ENCODE data around the gene TNS1. TPM values are rescaled to one million over a fixed set of nuclear protein-coding genes. Genes with fewer than 3 reads are reported as not detected.

The TNS1 gene
- polyA plus RNA-seq, 4 donors, result 57.5 to 82.9 (median 63.6) TPM

DNA sequence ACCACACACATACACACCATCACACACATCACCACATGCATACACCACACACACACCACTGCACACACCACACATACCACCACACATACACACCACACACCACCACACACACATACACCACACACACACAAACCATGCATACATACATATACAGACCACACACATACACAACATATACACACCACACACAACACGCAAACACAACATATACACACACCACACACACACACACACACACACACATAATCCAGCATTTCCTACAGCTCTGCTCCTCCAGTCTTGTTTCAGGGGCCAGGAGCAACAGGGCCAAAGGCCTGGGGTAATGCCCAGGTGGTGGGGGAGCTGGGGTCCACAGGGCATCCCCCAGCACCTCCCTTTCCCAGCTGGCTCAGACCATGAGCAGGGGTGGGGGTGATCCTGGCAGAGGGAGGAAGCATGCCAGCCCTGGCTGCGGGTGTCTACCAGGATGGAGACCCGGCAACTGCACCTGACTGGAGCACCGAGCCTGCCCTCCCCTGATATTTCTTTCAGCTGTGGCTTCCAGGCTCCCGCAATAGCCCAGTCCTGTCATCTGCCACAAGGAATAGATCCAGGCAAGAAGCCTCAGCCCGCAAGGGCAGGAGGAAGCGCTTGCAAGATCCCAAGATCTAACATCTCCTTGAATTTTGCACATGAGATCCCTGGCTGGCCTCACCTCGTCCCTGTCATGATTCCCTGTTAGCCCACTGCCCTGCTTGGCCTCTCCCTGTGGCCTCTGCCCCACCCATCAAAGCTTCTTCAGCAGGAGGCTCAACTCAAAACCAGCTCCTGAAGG is 196.9 kb downstream of the TNS1 start:
- no peak for DNase-seq (ENCODE audit: low read depth in 4 of 4, low spot score in 3 of 4)

DNA sequence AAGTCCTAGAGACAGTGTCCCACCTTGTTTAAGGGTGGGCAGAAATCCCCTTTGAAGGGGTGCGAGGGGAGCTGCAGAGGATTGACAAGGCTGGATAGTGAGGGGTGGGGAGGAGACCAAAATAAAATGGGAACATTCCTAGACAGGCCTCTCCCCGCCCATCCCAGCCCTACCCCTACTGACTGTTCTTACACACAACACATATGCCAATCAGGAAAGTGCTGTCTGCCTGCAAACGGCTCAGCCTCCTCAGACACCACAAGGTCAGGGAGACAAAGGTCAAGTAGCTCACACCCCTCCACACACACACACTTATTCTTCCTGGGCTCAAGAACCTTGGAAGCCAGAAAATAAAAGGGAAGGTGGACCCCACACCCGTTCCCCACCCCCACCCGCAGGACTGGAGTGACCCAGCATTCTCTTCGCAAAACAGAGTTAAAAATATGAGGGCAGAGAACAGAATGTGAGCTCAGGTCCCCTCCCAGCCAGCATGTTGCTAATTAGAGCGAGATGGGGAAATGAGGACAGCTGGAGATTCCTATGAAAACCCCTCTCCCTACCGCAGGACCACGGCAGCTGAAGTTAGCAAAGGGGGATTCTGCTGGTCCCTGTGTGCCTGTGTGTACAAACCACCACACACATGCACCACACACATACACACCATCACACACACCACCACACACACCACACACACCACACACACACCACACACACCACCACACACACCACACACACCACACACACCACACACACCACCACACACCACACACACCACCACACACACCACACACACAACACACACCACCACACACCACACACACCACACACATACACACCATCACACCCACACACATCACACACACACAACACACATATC is 197.8 kb downstream of the TNS1 start:
- DNase-seq (ENCODE audit: low read depth in 4 of 4, low spot score in 3 of 4), result no peak

DNA sequence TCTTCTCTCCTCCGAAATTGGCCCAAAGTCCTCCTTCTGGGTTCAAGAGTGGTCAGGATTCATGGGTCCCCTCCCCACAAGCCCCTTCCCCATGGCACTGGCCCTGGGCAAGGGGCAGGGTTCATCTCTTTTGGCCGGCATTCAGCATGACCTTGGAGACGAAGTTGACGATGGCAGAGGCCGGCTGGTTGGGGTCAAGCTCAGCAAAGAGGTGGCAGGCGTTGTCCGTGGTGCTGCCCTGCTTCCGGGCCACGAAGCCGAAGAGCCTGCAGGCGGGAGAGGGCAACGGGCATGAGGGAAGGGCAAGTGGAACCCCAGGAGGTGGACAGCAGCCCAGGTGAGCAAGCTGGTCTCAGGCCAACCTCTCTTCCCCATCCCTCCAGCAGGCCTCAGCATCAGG is 198.5 kb downstream of the TNS1 start:
- DNase-seq (ENCODE audit: low read depth in 4 of 4, low spot score in 3 of 4), result no peak

DNA sequence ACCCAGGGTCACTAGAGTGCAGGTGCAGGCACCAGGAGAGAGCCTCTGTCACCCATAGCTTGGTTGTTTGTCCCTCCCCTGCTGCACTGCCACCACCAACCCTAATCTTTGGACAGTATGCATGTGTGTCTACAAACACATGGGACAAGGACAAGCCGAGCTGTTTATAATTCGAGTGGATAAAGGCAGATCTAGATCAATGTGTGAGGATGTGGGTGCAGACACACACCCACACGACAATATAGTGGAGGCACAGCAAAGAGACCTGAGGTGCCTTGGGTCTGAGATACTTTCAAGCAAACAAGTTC is 199.2 kb downstream of the TNS1 start:
- no peak for DNase-seq (ENCODE audit: low read depth in 4 of 4, low spot score in 3 of 4)

DNA sequence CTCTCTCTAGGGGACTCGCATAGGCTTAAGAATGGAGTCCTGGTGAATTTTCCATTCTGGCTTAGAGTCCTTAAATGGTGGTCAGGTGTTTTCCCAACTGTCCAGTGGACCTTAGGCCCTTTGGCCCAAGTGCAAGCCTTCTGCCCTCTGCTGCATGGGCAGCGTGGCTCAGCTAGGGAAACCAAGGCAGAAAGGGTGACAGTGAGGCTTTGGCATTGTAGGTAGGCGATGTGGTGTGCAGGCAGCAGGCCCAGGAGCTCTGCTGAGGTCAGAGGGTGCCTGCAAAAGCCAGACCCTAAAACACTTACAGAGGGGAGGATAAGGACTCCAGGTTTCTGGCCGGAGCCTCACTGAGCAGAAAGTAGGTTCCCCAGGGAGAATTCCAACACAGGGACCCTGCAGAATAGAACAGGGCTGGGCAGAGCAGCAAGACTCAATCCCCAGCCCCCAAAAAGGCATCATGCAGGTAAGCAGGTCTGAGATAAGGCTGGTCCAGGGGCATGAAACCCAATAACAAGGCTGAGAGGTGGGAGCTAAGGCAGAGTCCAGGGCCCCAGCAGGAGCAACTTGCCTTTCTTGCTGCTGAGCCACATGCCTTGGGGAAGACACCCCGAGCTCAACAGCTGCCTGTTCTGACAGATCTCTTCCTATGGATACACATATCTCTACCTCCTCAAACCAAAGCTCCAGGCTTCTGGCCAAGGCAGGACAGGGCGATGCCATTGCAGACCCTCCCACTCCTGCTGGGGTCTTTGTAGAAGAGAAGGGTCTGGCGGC is 199.7 kb downstream of the TNS1 start:
- no peak for DNase-seq (ENCODE audit: low read depth in 4 of 4, low spot score in 3 of 4)

DNA sequence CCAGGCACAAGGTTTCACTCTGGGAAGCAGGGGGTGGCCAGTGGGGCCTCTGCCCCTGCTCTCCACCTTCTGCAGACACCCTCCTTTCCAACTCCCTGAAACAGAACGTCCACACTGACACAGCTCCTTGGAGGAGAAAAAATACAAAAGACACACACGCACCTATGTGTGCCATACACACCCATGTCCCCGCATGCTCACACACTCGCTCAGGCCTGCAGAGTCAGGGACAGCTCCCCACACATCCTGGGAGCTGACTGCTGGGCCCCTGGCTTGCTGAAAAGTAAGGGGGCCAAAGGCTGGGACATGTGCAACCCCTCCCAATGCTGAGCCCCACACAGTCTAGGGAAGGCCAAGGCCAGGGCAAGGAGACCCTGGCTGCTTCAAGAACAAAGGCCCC is 200.5 kb downstream of the TNS1 start:
- no peak for DNase-seq (ENCODE audit: low read depth in 4 of 4, low spot score in 3 of 4)

DNA sequence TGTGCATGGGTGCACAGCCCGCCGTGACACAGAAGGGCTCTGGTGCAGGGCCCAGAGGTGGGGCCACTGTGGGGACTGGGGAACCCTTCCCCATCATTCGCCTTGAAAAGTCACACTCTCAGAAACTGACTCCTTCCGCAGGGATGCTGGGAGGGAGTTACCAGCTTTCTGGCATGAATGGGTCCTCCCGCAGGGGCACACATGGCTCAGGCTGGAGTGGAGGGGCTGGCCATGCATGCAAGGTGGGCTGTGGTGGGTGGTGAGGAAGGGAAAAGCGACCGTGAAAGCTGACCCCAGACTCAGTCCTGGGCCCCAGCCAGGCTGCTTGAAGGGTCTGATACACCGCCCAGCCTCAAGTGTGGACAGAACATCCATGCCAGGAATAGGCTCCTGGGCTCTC is 201.1 kb downstream of the TNS1 start:
- DNase-seq (ENCODE audit: low read depth in 4 of 4, low spot score in 3 of 4), result no peak

DNA sequence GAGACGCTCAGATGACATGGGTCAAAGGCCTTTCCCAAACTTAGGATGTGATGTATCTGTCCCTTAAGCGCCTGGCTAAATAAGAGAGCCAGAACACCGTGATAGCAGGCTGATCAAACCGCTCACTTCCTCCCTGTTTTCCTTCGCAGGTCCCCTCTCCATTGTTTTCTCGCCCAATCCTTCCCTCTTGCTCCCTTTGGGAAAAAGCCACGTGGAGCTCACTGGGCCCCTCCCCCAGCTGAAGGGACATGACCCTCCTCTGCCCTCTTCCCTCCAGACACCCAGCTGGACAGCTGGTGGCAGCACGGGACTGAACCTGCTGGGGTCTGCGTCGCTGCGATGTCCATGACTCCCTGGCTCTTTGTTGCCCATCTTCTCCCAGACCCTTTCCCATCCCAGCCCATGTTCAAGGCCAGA is 201.7 kb downstream of the TNS1 start:
- DNase-seq (ENCODE audit: low read depth in 4 of 4, low spot score in 3 of 4), result no peak

DNA sequence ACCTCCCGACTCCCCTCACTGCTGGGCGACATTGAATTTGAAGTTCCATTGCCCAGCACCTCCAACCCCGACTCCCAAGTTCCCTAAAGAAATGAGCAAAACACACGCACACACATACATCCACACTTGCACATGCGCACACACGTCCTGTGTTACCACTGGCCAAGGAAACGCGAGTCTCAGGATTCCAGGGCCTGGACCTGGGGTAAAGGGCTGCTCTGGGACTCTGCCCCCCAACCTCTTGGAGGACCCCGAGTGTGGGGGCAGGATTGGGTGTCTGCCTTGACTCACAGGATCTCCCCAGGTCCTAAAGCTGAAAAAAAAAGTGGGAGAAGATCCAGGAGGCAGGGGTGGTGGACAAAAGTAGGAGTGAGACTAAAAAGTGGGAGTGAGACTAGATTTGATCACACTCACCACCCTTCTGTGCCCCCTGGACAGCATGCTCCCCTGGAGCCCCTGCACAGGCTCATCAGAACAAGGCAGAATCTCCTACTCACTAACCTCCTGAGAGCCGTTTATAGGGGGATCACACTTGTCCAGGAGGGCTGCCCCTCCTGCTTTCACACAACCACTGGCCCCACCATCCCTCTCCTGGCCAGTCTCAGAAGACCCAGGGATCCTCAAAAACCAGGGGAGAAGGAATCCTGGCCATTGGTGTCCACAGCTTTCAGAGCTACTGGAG is 202.2 kb downstream of the TNS1 start:
- no peak for DNase-seq (ENCODE audit: low read depth in 4 of 4, low spot score in 3 of 4)

DNA sequence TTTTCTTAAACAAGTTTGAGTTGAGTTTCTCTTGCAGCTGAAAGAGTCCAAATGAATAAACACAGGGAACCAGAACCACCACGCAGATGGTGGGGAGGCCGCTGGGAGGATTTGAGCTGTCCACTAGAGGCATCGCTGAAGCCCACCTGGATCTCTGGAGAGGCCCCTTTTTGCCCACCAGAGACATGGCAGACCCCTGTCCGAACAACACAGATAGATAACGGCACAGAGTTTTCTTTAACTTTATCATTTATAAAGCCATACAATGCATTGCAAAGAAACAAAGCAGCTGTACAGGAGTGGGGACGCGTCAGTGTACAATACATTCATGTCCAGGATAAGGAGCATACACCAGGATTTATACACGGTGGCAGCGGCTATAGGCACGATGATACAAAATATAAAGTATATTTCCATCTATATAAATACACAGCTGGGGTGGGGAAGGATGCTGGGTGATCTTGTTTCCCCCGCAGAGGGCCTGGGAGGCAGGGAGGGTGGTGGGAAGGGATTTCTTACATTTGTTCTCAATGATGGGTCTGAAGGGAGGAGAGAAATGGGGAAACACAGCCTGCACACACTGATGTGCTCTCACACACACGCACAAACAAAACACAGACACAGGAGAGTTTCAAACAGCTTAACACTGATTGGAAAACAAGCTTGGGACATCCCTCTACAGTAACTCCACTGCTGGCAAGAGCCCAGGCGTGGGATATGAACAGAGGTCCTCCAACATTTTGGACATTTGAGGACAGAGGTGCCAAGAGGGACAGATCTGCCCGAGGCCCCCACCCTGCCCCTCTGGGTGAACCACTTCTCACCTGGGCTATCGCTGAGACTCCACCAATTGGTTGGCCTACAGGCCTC is 203.0 kb downstream of the TNS1 start:
- DNase-seq (ENCODE audit: low read depth in 4 of 4, low spot score in 3 of 4), result no peak

DNA sequence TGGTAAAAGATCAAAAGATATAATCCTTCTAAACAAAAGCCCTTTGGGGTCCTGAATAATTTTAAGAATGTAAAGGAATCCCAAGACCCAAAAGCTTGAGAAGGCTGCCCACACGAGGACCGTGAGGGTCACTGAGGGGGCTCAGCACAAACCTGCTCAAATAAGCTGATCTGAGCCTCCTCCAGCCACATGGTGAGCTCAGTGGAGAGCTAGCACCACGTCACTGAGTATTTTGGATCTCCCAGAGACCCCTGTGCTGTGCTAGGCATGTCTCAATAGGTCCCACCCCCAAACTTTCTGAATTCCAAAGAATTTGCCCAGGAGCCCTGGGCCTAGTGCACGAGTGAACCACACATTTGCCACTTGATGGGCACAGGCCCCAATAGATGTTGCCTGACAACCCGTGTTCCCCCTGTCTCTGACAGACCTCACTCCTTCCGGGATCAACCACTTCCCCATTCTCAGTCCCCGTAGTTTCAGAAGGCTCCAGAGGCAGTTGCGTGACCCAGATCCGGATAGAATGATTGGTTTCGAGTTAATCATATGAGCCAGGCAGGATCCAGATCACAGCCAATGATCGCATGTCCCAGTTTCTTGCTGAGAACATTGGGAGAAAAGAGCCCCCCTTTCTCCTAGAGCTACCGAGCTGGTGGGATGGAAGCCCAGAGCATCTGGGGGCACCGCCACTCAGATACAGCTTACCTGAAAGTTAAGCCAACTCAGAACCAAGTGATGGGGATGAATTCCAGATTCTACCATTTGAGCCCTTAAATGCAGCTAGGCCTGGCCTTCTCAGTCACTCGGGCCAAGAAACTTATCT is 203.8 kb downstream of the TNS1 start:
- no peak for DNase-seq (ENCODE audit: low read depth in 4 of 4, low spot score in 3 of 4)

DNA sequence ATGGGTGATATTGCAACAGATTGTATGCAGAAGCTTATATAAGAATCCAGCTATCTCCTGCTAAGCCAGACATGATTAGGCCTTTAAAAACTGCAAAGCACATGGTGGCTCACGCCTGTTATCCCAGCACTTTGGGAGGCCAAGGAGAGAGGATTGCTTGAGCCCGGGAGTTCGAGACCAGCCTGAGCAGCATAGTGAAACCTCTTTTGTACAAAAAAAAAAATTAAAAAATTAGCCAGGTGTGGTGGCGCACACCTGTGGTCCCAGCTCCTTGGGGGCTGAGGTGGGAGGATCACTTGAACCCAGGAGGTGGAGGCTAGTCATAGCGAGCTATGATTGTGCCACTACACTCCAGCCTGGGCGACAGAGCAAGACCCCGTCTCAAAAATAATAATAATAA is 204.6 kb downstream of the TNS1 start:
- no peak for DNase-seq (ENCODE audit: low read depth in 4 of 4, low spot score in 3 of 4)

DNA sequence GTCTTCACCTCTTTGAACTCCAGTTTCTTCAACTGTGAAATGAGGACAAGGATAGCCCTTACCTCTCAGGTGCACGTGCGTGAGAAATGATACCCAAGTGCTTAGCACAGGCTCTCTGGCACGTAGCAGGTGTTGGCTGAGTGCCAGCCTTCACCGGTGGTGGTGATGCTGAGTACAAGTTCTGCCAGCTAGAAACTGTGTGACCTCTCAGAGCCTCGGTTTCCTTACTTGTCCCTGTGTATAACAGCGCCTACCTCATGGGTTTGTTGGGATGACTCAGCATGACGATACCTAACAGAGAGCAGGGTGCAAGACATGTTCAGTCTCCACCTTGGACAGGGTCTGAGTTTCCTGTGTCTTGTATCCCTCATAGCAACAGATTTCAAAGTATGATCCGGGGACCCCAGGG is 205.1 kb downstream of the TNS1 start:
- no peak for DNase-seq (ENCODE audit: low read depth in 4 of 4, low spot score in 3 of 4)

DNA sequence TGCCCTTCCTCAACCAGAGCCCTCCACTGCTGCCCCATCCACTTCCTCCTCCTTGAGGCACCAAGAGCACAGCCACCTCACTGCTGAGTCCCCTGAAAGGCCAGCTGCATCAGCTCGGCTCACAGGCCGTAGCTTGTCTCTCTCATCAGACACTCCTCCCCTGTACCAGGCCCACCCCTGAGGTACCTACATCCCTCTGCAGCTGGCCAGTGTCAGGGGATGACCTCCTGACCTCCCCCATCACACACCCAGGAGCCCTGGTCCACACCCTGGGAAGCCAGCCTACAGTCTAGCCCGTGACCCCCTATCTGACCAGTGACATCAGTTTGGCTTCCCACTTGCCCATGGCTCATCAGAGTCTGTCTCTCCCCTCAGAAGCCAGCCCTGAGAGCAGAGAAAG is 205.6 kb downstream of the TNS1 start:
- no peak for DNase-seq (ENCODE audit: low read depth in 4 of 4, low spot score in 3 of 4)

DNA sequence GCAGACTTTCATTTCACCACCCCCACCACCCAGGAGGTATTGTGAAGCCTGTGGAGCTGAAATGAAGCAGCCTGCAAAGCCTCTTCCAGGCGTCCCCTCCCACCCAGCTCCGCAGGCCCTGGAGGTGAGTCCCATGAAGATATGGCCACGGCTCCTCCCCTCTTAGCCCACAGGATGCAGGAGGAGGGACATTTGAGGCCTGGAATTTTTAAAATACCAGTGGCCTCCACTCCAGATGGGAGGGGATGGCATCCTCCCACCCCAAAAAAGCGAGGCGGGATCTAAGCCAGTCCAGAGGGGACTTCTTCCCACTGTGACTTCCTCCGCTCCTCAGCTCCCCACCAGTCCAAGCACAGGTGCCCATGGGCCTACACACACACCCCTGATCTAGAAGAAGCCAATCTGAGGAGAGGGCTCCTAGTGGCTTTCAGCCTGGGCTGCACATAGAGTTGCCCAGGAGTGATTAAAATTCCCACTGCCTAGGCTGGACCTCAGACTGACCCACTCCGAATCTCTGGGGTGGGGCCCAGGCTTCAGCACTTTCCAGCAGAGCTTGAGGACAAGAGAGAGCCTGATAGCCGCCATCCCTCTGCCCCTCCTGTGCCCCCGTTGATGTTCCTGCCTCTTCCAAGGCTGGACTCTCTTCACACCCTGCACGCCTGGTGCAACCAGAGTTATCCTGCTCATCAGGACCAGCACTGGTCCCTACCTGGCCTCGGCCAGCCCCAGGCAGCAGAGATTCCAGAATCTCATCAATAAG is 206.9 kb downstream of the TNS1 start:
- DNase-seq (ENCODE audit: low read depth in 4 of 4, low spot score in 3 of 4), result no peak

DNA sequence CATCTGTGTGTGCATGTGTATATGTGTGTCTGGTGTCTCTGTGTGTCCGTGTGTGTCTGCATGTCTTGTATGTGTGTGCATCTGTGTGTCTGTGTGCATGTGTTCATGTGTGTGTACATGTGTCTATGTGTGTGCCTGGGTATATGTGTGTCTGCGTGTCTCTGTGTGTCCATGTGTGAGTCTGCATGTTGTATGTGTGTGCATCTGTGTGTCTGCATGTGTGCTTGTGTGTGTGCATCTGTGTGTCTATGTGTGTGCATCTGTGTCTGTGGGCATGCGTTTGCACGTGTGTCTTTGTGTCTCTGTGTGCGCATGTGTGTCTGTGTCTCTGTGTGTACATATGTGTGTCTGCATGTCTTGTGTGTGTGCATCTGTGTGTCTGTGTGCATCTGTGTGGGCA is 207.7 kb downstream of the TNS1 start:
- DNase-seq (ENCODE audit: low read depth in 4 of 4, low spot score in 3 of 4), result no peak

DNA sequence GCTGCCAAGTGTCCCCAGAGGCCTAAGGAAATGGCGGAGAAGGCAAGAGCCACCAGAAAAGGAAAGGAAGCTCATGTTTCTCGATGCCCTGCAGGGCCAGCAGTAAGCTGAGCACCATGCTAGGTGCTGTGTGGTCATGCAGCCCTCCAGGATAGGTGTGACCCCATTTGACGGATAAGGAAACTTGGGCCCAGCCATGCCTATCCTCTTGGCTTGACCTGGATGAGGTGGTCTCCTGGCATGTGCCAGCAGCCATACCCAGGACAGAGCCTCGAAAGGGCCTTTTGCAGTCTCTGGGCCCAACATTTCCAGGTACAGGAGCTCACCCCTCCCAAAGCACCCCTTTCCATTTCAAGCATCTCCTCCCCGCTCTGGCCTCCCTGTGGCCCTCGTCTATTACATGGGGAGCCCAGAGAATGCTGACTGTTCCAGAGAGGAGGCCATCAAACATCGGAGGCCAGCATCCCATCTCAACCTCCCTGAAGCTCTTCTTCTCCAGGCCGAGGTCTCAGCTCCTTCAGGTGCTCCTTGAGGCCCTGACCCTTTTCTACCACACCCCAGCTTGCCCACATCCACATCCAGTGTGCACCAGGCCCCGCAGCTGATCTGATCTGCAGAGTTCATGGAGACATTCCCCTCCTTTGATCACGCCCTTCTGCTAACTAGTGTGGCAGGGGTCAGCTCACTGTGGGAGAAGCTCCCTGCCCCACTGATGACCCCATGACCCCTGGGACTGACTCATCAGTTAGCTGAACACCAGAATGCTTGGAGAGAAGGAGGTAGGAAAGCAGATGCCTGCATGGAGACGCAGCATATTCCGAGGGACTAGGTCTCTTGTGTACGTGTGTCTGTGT is 208.4 kb downstream of the TNS1 start:
- DNase-seq (ENCODE audit: low read depth in 4 of 4, low spot score in 3 of 4), result no peak
